Activated CD4-positive, alpha-beta T cell treated with anti-CD3 and anti-CD28 coated beads for 1 hour (primary cell): Measurements from ENCODE around the gene SND1.
"Not testable (repeated sequence)": the region's sequence is repeated elsewhere in the genome, so short reads cannot be mapped to it uniquely, and the experiment has no call there.

Source experiments
- DNase-seq: peaks from one replicate; pipeline ENCODE4 v3.0.0-alpha.2; 2020

Gene SND1

GRCh38 chr7:127946111-127946510 lies 294.1 kb downstream of the SND1 start:
- no peak for DNase-seq

DNA sequence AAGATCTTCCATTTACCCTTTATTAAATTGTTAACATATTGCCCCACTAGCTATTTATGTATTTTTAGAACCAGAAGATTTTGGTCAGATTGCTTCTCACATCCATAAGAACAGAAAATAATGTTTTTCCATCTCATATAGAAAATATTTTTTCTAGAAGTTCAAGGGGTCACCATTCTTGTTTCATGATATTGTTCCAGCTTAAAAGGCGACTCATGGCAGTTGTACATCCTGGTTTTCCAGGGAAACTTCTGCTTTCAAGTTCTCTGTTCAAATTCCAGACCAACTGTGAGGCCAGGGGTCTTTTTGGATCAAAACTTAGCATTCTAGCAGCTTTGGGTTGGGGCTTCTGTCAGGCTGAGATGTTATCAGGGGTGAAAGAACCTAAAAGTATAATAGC lies 294.9 kb downstream of the SND1 start:
- no peak for DNase-seq

- DNase-seq, result no peak
Measured at GRCh38 chr7:127948312-127948711, 296.3 kb downstream of the SND1 start.

- DNase-seq, result no peak
Measured at GRCh38 chr7:127948930-127949329, 296.9 kb downstream of the SND1 start.

DNA sequence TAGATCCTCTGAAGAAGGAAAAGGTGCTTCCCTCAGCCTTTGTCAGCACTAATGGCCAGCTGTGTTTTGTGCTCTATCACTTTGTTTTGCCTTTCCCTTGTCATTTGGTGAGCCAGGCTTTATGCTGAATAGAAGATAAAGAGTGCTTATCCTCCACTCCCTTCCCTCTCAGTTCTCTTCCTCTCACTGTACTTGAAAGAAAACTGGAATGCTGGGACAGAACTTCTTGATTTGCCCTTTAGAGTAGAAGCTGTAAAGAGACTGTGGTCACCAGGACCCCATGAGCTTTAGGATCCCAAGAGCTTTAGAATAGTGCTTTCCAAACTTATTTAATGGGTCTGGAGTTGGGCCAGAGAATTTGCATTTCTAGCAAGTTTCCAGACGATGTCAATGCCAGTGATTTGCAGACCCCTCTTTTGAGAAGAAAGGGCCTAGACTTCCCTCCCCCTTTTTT lies 297.8 kb downstream of the SND1 start:
- no peak for DNase-seq

DNA sequence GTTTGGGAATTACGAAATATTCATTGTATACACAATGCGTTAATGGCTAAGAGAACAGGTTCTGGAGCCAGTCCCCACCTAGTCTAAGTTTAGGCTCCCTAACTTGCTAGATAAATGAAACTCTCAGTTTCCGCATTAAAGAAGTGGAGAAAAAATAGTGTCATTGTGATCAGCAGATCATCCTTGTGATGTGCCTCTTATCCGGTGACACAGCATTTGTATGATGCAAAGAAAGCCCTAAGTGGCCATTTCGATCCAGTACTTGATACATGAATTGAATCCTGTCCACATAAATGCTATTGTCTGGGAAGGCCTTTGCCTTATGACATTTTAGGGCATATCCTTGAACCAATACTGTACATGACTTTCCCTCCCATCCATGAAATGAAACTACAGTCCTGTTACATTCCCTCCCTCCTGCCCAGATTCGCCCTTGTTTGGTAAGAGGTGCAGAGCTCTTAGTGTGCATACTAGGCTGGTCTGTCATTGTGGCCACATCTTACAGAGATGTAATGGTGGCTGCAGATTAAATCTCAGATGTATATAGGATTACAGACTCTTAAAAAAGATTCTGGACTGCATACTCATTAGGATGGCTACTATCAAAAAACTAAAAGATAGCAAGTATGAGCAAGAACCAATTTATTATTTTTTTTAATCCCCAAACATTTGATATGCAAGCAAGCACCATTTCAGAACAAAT lies 298.4 kb downstream of the SND1 start:
- no peak for DNase-seq

GRCh38 chr7:127953423-127954356 lies 301.7 kb downstream of the SND1 start:
- no peak for DNase-seq

DNA sequence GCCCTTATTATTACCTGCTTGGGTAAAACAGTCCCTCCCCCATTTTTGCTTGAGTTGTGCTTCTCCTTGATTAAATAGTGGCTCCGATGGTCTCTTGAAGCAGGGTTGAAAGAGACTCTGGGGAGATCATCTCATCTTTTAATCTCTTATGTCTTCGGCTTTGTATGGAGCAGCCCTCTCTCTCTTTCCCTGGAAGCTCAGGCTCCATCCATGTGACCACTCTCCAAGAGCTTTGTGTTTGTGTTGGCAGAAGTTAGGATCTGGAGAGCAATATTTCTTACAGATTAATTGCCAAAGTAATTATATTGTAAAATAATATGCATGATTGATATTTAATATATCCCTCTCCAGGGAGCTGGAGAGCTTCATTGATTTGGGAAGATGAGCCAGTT lies 302.4 kb downstream of the SND1 start:
- no peak for DNase-seq

DNA sequence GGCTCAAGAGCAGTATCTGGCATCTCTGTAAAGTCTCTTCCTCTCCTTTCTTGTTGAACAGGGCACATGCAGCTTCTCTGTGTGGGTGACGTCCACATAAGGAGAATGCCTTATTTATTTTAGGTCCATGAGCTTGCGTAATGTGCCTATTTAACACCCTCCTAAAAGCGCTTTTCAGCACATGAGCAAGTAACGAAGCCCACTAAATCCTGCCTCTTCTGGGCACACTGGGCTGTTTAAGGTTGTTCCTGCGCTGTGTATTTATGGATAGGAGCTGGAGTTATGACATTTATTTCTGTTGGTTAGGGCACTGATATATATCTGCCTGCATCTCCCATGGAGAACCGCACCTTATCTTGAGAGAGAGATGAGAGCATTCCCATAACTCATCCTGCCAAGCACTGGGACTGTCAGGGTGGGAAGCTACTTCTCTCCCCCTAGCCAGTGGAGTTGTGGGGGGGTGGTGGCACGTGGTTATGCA lies 303.1 kb downstream of the SND1 start:
- DNase-seq, result no peak

GRCh38 chr7:127957886-127958285 lies 305.9 kb downstream of the SND1 start:
- DNase-seq, result no peak

DNA sequence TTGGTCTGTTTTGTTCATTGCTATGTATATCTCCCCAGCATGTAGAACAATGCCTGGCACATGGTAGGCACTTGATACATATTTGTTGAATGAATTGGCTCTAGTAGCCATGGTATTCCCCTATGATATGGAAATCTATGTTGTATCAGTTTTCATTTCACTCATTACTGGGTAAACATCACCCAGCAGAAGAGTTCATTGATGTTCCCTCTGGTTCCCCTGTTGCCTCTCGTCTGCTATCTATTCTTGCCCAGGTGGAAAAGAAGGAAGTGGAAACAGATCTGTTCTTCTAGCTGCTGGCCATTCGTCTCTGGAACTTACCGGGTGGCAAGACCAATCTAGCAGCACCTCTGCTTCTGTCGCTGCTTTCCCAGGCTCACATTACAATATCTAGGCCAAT lies 307.8 kb downstream of the SND1 start:
- no peak for DNase-seq

- DNase-seq, result no peak
Measured at GRCh38 chr7:127961786-127962453, 309.9 kb downstream of the SND1 start.

DNA sequence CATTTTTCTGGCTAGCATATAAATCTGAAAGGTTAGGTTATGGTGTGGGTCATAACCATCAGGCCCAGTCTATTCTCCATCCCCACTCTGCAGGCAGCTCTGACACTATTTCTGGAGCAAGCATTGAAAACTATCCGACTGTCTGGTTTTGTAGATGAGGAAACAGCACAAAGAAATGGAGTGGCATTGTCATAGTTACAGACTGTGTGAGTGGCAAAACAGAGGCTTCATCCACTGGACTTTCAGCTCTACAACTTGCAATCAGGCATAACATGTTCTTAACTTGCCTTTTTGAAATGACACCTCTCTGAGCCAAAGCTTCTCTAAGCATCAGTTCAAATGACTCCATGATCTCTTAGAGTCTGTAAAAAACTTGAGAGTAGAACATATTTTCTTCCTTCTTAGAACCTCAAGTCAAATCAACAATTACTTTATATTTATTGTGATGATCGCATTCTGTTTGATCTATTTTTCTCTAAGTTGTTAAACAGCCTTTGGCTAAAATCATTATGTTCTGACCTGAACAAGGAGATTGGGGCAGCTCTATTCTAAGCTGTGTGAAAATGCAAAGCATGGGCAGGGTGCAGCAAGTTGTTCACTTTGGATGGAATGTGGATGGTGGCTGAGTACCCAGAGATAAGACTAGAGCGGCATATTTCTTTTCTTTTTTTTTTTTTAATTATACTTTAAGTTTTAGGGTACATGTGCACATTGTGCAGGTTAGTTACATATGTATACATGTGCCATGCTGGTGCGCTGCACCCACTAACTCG lies 310.8 kb downstream of the SND1 start:
- no peak for DNase-seq

DNA sequence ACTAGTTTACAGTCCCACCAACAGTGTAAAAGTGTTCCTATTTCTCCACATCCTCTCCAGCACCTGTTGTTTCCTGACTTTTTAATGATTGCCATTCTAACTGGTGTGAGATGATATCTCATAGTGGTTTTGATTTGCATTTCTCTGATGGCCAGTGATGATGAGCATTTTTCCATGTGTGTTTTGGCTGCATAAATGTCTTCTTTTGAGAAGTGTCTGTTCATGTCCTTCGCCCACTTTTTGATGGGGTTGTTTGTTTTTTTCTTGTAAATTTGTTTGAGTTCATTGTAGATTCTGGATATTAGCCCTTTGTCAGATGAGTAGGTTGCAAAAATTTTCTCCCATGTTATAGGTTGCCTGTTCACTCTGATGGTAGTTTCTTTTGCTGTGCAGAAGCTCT lies 311.9 kb downstream of the SND1 start:
- not testable (repeated sequence) for DNase-seq

- DNase-seq, result no peak
Measured at GRCh38 chr7:127967281-127967680, 315.3 kb downstream of the SND1 start.

DNA sequence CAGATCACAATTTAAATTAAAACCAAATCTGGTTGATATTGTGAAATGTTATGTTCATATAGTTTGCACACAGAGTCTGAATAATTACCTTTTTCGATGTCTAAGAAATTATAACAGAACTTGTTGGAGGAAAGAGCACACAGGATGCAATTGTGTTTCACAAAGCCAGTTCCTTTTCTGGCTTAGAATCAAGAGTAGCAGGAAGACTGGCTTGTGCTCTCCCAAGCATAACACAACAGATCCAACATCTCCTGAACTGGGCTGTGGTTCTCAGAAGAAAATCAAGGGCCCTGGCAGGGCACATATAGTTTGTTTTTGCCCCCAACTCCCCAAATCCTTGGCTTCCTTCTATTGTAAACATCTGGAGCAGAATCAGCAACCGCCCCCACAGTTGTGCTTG lies 316.6 kb downstream of the SND1 start:
- DNase-seq, result no peak

GRCh38 chr7:127973832-127974231 lies 321.8 kb downstream of the SND1 start:
- no peak for DNase-seq

DNA sequence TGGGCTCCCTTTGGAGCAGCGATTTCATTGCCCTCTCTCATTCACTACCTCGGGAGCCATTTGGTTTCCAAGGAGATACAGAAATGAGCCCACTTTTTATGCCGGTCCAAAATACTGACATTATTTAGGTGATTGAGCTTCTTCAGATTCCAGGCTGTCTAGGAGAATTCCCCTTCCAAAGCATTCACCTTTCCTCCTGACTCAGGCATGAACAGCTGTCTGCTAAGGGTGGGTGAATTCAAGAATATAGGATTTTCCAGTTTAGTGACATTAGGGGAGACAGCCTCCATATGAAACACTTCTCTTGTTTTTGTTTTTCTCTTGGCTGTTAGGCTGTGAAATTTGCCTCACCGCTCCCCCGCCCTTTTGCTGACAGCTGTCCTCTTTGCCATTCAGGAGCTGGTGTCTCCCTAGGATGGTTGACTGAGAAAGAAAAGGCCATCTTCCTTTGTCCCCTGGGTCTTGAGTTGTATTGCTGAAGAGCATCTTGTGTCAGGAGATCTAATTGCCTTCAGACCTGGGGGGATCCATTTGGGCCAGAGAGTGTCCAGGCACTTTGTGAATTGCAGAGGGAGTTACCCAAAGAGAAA lies 322.5 kb downstream of the SND1 start:
- DNase-seq, result no peak

DNA sequence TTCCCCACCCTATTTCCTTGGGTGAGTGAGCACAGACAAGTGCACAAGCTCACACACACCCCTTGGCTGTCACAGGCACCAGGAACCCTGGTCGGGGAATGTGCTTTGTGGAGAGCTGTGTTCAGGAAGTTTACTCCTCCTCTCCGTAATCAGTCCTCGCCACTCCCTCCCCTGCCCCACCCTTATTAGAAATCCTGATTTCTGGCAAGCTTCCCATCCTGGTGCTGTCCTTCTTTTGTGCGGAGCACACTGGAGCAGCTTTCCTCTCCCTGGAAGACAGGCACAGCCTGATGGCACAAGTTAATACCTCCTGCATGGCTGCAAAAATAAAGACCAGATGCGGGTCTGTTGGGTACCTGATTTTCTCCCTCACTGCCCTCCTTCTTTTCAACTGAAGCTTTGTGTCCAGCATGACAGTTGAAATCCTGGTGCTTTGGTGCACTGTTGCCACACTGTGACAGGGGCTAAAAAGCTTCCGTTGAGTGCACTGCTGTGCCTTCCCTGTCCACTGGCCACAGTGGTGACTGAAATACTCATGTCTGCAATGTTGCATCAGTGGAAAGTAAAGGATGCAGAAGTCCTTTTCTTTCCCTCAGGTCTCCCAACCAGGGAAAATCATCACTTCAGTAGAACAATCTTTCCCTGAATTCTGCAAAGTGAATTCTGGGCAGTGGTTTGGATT lies 324.2 kb downstream of the SND1 start:
- DNase-seq, result no peak

GRCh38 chr7:127976738-127977120 lies 324.7 kb downstream of the SND1 start:
- no peak for DNase-seq

DNA sequence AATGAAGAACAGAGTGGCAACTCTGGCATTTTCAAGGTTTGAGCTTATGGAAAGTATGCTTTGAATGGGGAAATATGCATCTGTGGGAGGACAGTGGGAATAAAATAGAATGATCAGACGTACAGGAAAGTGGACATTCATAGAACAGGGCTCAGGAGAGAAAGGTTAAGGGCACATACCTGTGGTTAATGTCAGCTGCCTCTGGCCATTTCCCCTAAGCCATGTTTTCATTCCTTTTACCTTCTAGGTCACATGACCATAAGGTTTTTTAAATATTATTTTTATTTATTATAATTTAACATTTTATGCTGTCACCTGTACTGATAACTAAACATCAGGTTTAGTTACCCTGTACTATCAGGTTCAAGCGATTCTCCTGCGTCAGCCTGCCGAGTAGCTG lies 326.4 kb downstream of the SND1 start:
- DNase-seq, result no peak
